Gastrocnemius medialis (tissue), 4 donors: ENCODE measurements around the gene OR5A1. TPM values are rescaled to one million over a fixed set of nuclear protein-coding genes. Genes with fewer than 3 reads are reported as not detected.

ENCODE experiments used
- ATAC-seq, 2 donors: fragments of 150-250 bp; one replicate each; pipeline ENCODE4 v1.9.1; 2016
- DNase-seq, 2 donors: peaks; one replicate each; pipeline ENCODE4 v3.0.0-alpha.2; 2019
- H3K27ac ChIP-seq, 4 donors: fragments of 200-600 bp; sonication (generic); 1 replicate in 1 of 4; 2 replicates in 3 of 4; pipeline ENCODE4 v1.5.1; 2016 to 2018; ENCODE audit warnings: mild to moderate bottlenecking in 2 of 4, moderate library complexity in 1 of 4
- H3K27me3 ChIP-seq, 3 donors: fragments of 200-600 bp; sonication (generic) in 2 of 3; 1 replicate in 1 of 3; 2 replicates in 2 of 3; pipeline versions ENCODE4 v1.5.1 to v1.6.0; 2016 to 2019; ENCODE audit warnings: mild to moderate bottlenecking in 1 of 3, moderate library complexity in 1 of 3
- H3K36me3 ChIP-seq, 2 donors: fragments of 200-600 bp; sonication (generic) in 1 of 2; one replicate each; pipeline ENCODE4 v1.5.1; 2017 to 2018
- H3K4me1 ChIP-seq, 2 donors: fragments of 200-600 bp; sonication (generic) in 1 of 2; one replicate each; pipeline ENCODE4 v1.5.1; 2016 to 2017; ENCODE audit warnings: mild to moderate bottlenecking in 2 of 2
- H3K4me3 ChIP-seq, 4 donors: fragments of 200-600 bp; sonication (generic) in 3 of 4; 1 replicate in 1 of 4; 2 replicates in 3 of 4; pipeline ENCODE4 v1.5.1; 2016 to 2019; ENCODE audit warnings: mild to moderate bottlenecking in 2 of 4
- H3K9me3 ChIP-seq, 3 donors: fragments of 200-600 bp; sonication (generic) in 2 of 3; 1 replicate in 1 of 3; 2 replicates in 2 of 3; pipeline ENCODE4 v1.5.1; 2016 to 2019
- CTCF ChIP-seq, 5 experiments: fragments of 450-650 bp in 3 of 5; fragments of 200-600 bp in 2 of 5; sonication (generic) in 2 of 5; IDR thresholded peaks in 4 of 5; conservative IDR thresholded peaks in 1 of 5; 1 replicate in 4 of 5; 2 replicates in 1 of 5; pipeline ENCODE4 v1.5.1; 2016 to 2019; ENCODE audit warnings: antibody characterized with exemption in 5 of 5, mild to moderate bottlenecking in 3 of 5, moderate library complexity in 3 of 5
- POLR2A ChIP-seq, 2 donors: fragments of 450-650 bp; IDR thresholded peaks; one replicate each; pipeline ENCODE4 v1.6.1; 2017; ENCODE audit warnings: antibody characterized with exemption in 2 of 2, mild to moderate bottlenecking in 2 of 2, moderate library complexity in 2 of 2
- in situ Hi-C, 4 donors: fragments of 200-750 bp; cut with MboI; loops; one replicate each; pipeline versions ENCODE4 v1.15.0 to v1.8.0; 2017; ENCODE audit warnings: low sequenced_read_pairs in 4 of 4
- intact Hi-C: fragments of 100-400 bp; cut with DNase I; formaldehyde crosslinking; loops from one replicate; pipeline ENCODE4 v1.15.1; 2023; ENCODE audit warnings: low total_unique reads
- total RNA-seq, 4 donors: library from RNA; depleted of rRNA; stranded (reverse); fragments of >200 nt; gene quantifications; one replicate each; pipeline versions ENCODE4 v1.1.0 to v1.2.3, GENCODE V29; 2016

Gene OR5A1
- total RNA-seq, 4 donors from 2014 or later, result not detected

GRCh38 chr11:59456661-59457060 lies 20.4 kb downstream of the OR5A1 start, which contains the start of gene OR4D6:
OR4D6 (plus strand) TSS chr11:59456961; CDS start chr11:59456961, 0 bp downstream.
- intact Hi-C loops, result no loop called here

GRCh38 chr11:59459916-59460315 lies 23.6 kb downstream of the OR5A1 start:
- ATAC-seq (no peak), DNase-seq (no peak)
- H3K36me3 ChIP-seq, result no peaks in the 10 kb centered on the region
- in situ Hi-C loops (no loop called here), intact Hi-C loops (no loop called here)
- H3K4me3 ChIP-seq, result no peak overlapping the region
- no peaks in the 10 kb centered on the region for H3K27me3 ChIP-seq
- H3K4me1 ChIP-seq, result no peaks in the 10 kb centered on the region
- H3K27ac ChIP-seq, result no peak overlapping the region
- no peaks in the 10 kb centered on the region for H3K9me3 ChIP-seq
- TF ChIP-seq CTCF (IDR thresholded peaks at IDR 0.05 in 4 of 5, conservative IDR thresholded peaks at IDR 0.05 in 1 of 5), result no peak
- TF ChIP-seq POLR2A (IDR thresholded peaks at IDR 0.05), result no peak

More at GRCh38 chr11:59456661-59457060, 20.4 kb downstream of the OR5A1 start, which contains the start of gene OR4D6:
- TF ChIP-seq POLR2A (IDR thresholded peaks at IDR 0.05) (no peak), CTCF (IDR thresholded peaks at IDR 0.05 in 4 of 5, conservative IDR thresholded peaks at IDR 0.05 in 1 of 5) (no peak)
- H3K27ac ChIP-seq, result no peak within 1 kb of the TSS
- no peak for DNase-seq
- H3K36me3 ChIP-seq, result no peaks in the 10 kb centered on the region
- ATAC-seq, result no peak
- H3K27me3 ChIP-seq, result no peaks in the 10 kb centered on the region
- no peak within 1 kb of the TSS for H3K4me3 ChIP-seq
- H3K4me1 ChIP-seq, result no peaks in the 10 kb centered on the region
- in situ Hi-C loops, result no loop called here
- no peaks in the 10 kb centered on the region for H3K9me3 ChIP-seq

GRCh38 chr11:59463190-59463641 lies 26.9 kb downstream of the OR5A1 start:
- no peak for TF ChIP-seq POLR2A (IDR thresholded peaks at IDR 0.05)
- no peak for TF ChIP-seq CTCF (IDR thresholded peaks at IDR 0.05 in 4 of 5, conservative IDR thresholded peaks at IDR 0.05 in 1 of 5)
- no peaks in the 10 kb centered on the region for H3K27me3 ChIP-seq
- no peak overlapping the region for H3K4me3 ChIP-seq
- H3K4me1 ChIP-seq, result no peaks in the 10 kb centered on the region
- in situ Hi-C loops (no loop called here), intact Hi-C loops (no loop called here)
- no peak overlapping the region for H3K27ac ChIP-seq
- H3K36me3 ChIP-seq, result no peaks in the 10 kb centered on the region
- H3K9me3 ChIP-seq, result no peaks in the 10 kb centered on the region
- DNase-seq (no peak), ATAC-seq (no peak)

- no peak for DNase-seq
- H3K4me3 ChIP-seq, result no peak within 1 kb of the TSS
Observed at GRCh38 chr11:59473015-59473414, 36.7 kb downstream of the OR5A1 start, which contains the start of gene OR4D10. OR4D10 (plus strand) TSS chr11:59473315; CDS start chr11:59477430, 4,115 bp downstream.

More at GRCh38 chr11:59473015-59473414, 36.7 kb downstream of the OR5A1 start, which contains the start of gene OR4D10:
- Histone ChIP-seq H3K27ac (no peak within 1 kb of the TSS), H3K9me3 (no peaks in the 10 kb centered on the region), H3K27me3 (no peaks in the 10 kb centered on the region), H3K4me1 (no peaks in the 10 kb centered on the region), H3K36me3 (no peaks in the 10 kb centered on the region)
- TF ChIP-seq CTCF (IDR thresholded peaks at IDR 0.05 in 4 of 5, conservative IDR thresholded peaks at IDR 0.05 in 1 of 5) (no peak), POLR2A (IDR thresholded peaks at IDR 0.05) (no peak)
- ATAC-seq, result no peak
- intact Hi-C loops, result no loop called here
- in situ Hi-C loops, result no loop called here
